WERI-Rb-1 (cell line): Measurements from ENCODE around the gene VAV2.

Experiments
- DNase-seq: peaks from one replicate; pipeline ENCODE4 v3.0.0-alpha.2; 2020
- H3K27ac ChIP-seq: fragments of 250-450 bp; sonication (Bioruptor Pico); 2 replicates; pipeline ENCODE4 v1.5.1; 2020; ENCODE audit warnings: mild to moderate bottlenecking, moderate library complexity
- H3K27me3 ChIP-seq: fragments of 250-450 bp; sonication (Bioruptor Pico); 2 replicates; pipeline ENCODE4 v1.5.1; 2021; ENCODE audit warnings: mild to moderate bottlenecking, low read depth, moderate library complexity; ENCODE audit not compliant: insufficient read depth, severe bottlenecking
- H3K36me3 ChIP-seq: fragments of 250-450 bp; sonication (Bioruptor Pico); 2 replicates; pipeline ENCODE4 v1.5.1; 2020; ENCODE audit warnings: mild to moderate bottlenecking, moderate library complexity
- H3K4me3 ChIP-seq: 2 replicates; pipeline ENCODE4 v1.5.1; 2011; ENCODE audit warnings: low read depth, mild to moderate bottlenecking, control low read depth, low read length
- H3K9me3 ChIP-seq: fragments of 250-450 bp; sonication (Bioruptor Pico); 2 replicates; pipeline ENCODE4 v1.5.1; 2021; ENCODE audit warnings: mild to moderate bottlenecking, moderate library complexity; ENCODE audit not compliant: severe bottlenecking
- TF ChIP-seq, protein P1 (sequence below): IDR thresholded peaks from 2 replicates; pipeline ENCODE4 v1.5.1; 2011; ENCODE audit warnings: low read depth, mild to moderate bottlenecking, control low read depth, inconsistent platforms, low read length

Gene VAV2

DNA sequence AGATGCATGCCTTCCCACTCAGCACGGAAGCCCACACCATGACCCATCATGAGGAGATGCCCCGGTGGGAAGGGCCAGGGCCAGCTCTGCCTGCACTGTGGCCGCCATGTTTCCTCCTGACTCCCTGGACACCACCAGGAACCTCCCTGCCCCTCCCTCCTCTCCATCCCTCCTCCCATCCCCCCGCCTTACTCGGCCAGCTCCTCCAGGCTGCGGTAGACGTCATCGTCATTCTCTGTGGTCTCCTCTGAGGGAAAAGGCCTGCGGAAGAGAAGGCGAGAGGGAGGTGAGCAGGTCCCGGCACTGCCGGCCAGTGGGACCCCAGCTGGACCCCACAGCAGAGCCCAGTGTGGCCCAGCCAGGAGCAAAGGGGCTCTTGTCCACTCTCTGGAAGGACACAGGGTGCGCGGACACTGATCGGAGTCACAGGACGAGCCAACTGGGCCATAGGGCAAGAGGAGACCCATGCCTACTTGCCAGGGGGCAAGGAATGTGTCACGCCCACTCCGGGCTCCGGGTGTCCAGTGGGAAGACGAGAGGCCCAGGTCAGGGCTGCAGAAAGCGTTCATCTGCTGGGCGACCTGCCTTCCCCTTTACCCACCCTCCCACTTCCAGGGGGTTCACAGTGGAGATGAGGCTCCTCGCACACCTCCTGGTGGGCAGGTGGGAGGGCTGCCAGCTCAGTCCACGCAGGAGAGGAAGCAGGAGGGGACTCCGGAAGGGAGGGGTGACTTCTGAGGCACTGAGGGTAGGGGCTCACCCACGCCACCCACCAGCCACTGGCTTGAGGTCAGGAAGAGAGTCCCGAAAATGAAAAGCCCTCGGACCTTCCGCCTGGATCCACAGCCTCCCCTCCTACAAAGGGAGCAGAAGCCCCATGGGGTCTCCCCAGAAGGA lies 157.8 kb downstream of the VAV2 start:
- Histone ChIP-seq H3K27me3 (no peaks in the 10 kb centered on the region), H3K9me3 (no peaks in the 10 kb centered on the region), H3K36me3 (peaks cover 14% of the 10 kb centered on the region), H3K27ac (no peak overlapping the region), H3K4me3 (no peak overlapping the region)
- TF ChIP-seq, protein P1, sequence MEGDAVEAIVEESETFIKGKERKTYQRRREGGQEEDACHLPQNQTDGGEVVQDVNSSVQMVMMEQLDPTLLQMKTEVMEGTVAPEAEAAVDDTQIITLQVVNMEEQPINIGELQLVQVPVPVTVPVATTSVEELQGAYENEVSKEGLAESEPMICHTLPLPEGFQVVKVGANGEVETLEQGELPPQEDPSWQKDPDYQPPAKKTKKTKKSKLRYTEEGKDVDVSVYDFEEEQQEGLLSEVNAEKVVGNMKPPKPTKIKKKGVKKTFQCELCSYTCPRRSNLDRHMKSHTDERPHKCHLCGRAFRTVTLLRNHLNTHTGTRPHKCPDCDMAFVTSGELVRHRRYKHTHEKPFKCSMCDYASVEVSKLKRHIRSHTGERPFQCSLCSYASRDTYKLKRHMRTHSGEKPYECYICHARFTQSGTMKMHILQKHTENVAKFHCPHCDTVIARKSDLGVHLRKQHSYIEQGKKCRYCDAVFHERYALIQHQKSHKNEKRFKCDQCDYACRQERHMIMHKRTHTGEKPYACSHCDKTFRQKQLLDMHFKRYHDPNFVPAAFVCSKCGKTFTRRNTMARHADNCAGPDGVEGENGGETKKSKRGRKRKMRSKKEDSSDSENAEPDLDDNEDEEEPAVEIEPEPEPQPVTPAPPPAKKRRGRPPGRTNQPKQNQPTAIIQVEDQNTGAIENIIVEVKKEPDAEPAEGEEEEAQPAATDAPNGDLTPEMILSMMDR: no peak
- DNase-seq: no peak

DNA sequence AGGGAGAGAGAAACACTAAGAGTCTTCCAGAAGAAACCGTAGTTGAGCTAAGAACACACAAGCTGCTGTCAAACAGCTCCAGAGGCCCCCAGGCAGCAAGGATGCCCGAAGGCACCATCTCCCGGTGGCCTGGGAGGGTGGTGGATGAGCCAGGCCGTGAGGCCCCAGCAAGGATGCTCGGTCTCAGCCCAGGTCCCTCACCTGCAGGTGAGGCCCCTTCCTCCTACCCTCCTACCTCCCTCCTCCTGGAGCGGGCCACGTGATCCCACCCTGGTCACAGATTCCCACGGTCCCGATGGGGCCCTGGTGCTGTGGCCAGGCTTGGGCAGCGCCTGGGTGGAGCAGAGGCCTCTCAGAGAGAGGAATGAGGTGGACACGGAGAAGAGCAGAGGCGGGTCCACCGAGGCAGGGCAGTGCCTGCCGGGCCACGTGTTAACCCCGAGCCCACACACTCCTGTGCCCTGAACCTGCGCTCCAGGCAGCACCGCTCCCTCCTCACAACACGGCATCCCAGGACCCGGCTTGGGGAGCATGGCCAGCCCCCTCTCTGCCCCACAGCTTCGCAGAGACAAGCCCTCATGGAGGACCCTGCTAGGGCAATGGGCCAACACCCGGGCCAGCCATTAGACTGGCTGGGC lies 158.6 kb downstream of the VAV2 start:
- H3K36me3 ChIP-seq: peaks cover 14% of the 10 kb centered on the region
- H3K27ac ChIP-seq: no peak overlapping the region
- TF ChIP-seq, protein P1: no peak
- H3K27me3 ChIP-seq: no peaks in the 10 kb centered on the region
- no peak overlapping the region for H3K4me3 ChIP-seq
- no peaks in the 10 kb centered on the region for H3K9me3 ChIP-seq
- no peak for DNase-seq

DNA sequence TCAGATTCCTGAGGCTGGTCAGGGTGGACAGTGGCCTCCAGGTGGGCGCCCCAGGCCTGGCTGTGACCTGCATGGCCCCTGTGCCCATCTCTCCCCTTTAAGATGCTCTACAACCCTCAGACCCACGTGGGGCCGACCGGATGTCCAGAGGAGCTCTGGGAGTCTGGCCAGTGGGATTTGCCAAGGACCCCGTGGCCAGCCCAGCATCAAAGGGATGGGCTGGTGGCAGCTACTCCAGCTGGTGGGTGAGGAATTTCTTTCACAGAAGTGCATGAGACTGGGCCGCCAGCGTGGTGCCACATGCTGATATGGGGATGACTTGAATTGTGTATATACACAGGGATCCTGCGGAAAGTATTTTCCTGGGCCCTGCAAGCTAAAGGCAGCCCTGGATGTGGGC lies 159.2 kb downstream of the VAV2 start:
- TF ChIP-seq, protein P1: no peak
- Histone ChIP-seq H3K27me3 (no peaks in the 10 kb centered on the region), H3K9me3 (no peaks in the 10 kb centered on the region), H3K4me3 (no peak overlapping the region), H3K36me3 (peaks cover 14% of the 10 kb centered on the region), H3K27ac (no peak overlapping the region)
- DNase-seq: no peak

DNA sequence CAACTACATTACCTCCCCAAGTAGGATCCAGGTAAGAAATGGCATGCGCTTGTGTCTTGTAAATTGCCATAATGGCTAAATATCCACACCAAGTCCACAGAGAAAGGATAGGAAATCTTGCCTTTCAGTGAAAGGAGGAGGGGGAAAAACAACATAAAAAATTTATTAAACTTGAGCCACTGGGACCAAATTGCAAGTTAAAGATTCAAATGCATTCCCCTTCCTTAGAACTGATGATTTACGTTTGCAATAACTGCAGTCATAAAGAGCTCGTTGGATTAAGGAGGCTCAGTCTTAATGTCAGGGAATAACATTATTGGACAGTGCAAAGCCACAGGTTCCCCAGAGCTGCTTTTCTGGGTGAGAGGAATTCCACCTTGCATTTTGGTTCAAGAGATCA lies 161.4 kb downstream of the VAV2 start:
- no peaks in the 10 kb centered on the region for H3K9me3 ChIP-seq
- H3K27ac ChIP-seq: no peak overlapping the region
- H3K36me3 ChIP-seq: peaks cover 14% of the 10 kb centered on the region
- H3K27me3 ChIP-seq: no peaks in the 10 kb centered on the region
- DNase-seq: no peak
- no peak overlapping the region for H3K4me3 ChIP-seq
- TF ChIP-seq, protein P1: no peak

DNA sequence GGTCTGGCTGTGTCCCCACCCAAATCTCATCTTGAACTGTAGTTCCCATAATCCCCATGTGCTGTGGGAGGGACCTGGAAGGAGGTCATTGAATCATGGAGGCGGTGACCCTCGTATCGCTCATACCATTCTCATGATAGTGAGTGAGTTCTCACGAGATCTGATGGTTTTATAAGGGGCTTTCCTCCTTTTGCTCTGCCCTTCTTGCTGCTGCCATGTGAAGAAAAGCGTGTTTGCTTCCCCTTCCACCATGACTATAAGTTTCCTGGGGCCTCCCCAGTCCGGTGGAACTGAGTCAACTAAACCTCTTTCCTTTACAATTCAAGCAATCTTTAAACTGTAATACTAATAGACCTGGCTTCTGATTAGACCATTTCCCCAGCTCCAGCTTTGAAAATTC lies 161.8 kb downstream of the VAV2 start:
- TF ChIP-seq, protein P1: no peak
- DNase-seq: no peak
- Histone ChIP-seq H3K27me3 (no peaks in the 10 kb centered on the region), H3K36me3 (peaks cover 14% of the 10 kb centered on the region), H3K4me3 (no peak overlapping the region), H3K27ac (no peak overlapping the region), H3K9me3 (no peaks in the 10 kb centered on the region)
